ENCODE results near the gene APOBEC2. TPM values are rescaled to one million over a fixed set of nuclear protein-coding genes. Genes with fewer than 3 reads are reported as not detected.

Gene APOBEC2
- total and polyA plus RNA-seq, 2 donors from 2014 or later, result not detected

DNA sequence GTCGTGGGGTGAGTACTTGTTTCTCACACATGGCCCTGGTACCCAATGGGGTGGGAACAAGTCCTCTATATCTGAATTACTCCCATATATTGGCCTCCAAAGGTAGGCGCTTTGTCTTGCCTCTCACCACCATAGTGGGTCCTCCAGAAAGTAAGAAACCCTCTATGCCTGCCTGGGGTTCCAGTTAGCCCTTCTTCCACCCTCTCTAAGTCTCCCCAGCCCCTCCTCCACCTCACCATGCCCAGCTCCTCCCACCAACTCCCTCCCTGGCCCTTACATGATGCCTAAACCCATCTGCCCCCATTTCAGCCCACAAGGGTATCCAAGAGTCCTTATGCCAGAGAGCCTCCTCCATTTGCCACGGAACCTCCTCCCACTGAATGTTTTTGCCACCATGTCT is 9.9 kb upstream of the APOBEC2 start:
- Histone ChIP-seq H3K9ac (ENCODE audit: low read length in 3 of 3) (no peak overlapping the region), H3K27me3 (ENCODE audit: control insufficient read depth, insufficient read depth, low read length) (no peaks in the 10 kb centered on the region), H3K9me3 (ENCODE audit: control insufficient read depth in 2 of 3, insufficient read depth in 1 of 3, low read length in 3 of 3) (no peaks in the 10 kb centered on the region), H3K4me1 (ENCODE audit: control insufficient read depth in 2 of 3, insufficient read depth in 2 of 3, low read depth in 1 of 3, low read length in 3 of 3) (peaks cover 0 to 23% (median 12%) of the 10 kb centered on the region in 3 donors), H3K27ac (ENCODE audit: low read depth in 2 of 2, low read length in 2 of 2) (no peak overlapping the region), H3K4me3 (ENCODE audit: low read length in 3 of 3) (no peak overlapping the region), H3K36me3 (ENCODE audit: control insufficient read depth in 2 of 3, insufficient read depth in 3 of 3, low read length in 3 of 3) (no peaks in the 10 kb centered on the region)
- intact Hi-C loops (cut with DNase I), result no loop called here
- FAIRE-seq, result no peak
- TF ChIP-seq, protein P1, sequence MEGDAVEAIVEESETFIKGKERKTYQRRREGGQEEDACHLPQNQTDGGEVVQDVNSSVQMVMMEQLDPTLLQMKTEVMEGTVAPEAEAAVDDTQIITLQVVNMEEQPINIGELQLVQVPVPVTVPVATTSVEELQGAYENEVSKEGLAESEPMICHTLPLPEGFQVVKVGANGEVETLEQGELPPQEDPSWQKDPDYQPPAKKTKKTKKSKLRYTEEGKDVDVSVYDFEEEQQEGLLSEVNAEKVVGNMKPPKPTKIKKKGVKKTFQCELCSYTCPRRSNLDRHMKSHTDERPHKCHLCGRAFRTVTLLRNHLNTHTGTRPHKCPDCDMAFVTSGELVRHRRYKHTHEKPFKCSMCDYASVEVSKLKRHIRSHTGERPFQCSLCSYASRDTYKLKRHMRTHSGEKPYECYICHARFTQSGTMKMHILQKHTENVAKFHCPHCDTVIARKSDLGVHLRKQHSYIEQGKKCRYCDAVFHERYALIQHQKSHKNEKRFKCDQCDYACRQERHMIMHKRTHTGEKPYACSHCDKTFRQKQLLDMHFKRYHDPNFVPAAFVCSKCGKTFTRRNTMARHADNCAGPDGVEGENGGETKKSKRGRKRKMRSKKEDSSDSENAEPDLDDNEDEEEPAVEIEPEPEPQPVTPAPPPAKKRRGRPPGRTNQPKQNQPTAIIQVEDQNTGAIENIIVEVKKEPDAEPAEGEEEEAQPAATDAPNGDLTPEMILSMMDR (IDR thresholded peaks at IDR 0.05; ENCODE audit: borderline replicate concordance, extremely low read depth, insufficient read depth), result no peak
- DNase-seq, result no peak

DNA sequence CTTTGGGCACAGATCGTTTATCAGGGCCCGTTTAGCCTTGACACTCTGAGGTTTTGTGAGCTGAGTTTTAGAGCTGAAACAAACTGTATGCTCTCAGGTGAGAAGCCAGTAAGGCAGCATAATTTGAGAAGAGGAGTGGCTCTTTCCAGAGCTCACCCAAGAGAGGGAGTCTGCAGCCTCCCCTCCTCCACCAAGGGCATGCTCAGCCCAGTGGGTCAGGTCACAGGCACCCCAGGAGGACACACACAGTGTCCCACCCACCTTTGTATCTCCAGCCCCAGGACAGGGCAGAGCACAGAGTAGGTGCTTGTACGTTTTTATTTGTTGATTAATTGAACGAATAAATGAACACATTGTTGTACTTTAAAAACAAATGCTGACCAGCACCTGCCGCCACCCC is 7.3 kb upstream of the APOBEC2 start:
- intact Hi-C loops (cut with DNase I), result no loop called here
- FAIRE-seq (no peak), DNase-seq (no peak)
- H3K36me3 ChIP-seq (ENCODE audit: control insufficient read depth in 2 of 3, insufficient read depth in 3 of 3, low read length in 3 of 3), result no peaks in the 10 kb centered on the region
- no peak overlapping the region for H3K27ac ChIP-seq (ENCODE audit: low read depth in 2 of 2, low read length in 2 of 2)
- H3K27me3 ChIP-seq (ENCODE audit: control insufficient read depth, insufficient read depth, low read length), result no peaks in the 10 kb centered on the region
- TF ChIP-seq, protein P1 (IDR thresholded peaks at IDR 0.05; ENCODE audit: borderline replicate concordance, extremely low read depth, insufficient read depth), result no peak
- no peaks in the 10 kb centered on the region for H3K9me3 ChIP-seq (ENCODE audit: control insufficient read depth in 2 of 3, insufficient read depth in 1 of 3, low read length in 3 of 3)
- H3K4me1 ChIP-seq (ENCODE audit: control insufficient read depth in 2 of 3, insufficient read depth in 2 of 3, low read depth in 1 of 3, low read length in 3 of 3), result peaks cover 0 to 14% (median 8%) of the 10 kb centered on the region in 3 donors
- no peak overlapping the region for H3K4me3 ChIP-seq (ENCODE audit: low read length in 3 of 3)
- no peak overlapping the region for H3K9ac ChIP-seq (ENCODE audit: low read length in 3 of 3)

DNA sequence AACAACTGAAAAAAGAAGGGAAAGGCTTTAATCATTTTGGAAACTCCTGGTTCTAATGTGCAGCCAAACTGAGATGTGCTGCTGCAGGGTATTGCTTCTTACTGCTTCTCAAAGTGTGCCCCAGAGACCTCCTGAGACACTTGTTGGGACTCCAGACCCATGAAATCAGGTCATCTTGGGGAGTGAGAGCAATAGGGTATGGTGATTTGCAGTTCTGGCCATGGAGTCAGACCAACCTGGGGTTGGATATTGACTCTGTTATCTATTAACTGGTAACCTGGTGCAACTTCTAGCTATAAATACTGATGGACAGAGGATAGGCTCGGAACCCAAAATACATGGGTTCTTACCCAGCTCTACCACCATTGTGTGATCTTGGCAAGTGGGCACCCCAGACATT is 6.9 kb upstream of the APOBEC2 start:
- DNase-seq (no peak), FAIRE-seq (no peak)
- TF ChIP-seq, protein P1 (IDR thresholded peaks at IDR 0.05; ENCODE audit: borderline replicate concordance, extremely low read depth, insufficient read depth), result no peak
- no peaks in the 10 kb centered on the region for H3K27me3 ChIP-seq (ENCODE audit: control insufficient read depth, insufficient read depth, low read length)
- H3K9ac ChIP-seq (ENCODE audit: low read length in 3 of 3), result no peak overlapping the region
- H3K36me3 ChIP-seq (ENCODE audit: control insufficient read depth in 2 of 3, insufficient read depth in 3 of 3, low read length in 3 of 3), result no peaks in the 10 kb centered on the region
- no peak overlapping the region for H3K27ac ChIP-seq (ENCODE audit: low read depth in 2 of 2, low read length in 2 of 2)
- H3K4me3 ChIP-seq (ENCODE audit: low read length in 3 of 3), result no peak overlapping the region
- intact Hi-C loops (cut with DNase I), result no loop called here
- H3K4me1 ChIP-seq (ENCODE audit: control insufficient read depth in 2 of 3, insufficient read depth in 2 of 3, low read depth in 1 of 3, low read length in 3 of 3), result peaks cover 0 to 11% (median 8%) of the 10 kb centered on the region in 3 donors
- H3K9me3 ChIP-seq (ENCODE audit: control insufficient read depth in 2 of 3, insufficient read depth in 1 of 3, low read length in 3 of 3), result no peaks in the 10 kb centered on the region

DNA sequence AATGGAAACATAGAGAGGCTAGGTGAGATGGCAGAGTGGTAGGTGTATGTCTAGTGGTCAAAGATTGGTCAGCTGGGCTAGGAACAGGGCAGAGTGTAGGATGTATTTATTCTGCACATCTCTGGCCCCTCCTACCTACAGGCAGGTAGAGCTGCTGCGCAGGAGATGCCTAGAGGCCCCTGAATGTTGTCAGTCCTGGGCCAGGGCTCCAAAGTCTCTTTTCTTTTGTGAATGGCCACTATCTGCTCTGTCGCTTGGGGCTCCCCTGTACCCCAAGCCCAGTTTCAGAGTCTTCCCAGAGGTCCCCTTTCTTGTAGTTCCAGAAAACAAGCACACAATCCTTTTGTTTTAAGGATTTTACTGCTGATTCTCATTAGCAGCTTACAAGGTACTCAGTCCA is 5.7 kb upstream of the APOBEC2 start:
- Histone ChIP-seq H3K27me3 (ENCODE audit: control insufficient read depth, insufficient read depth, low read length) (no peaks in the 10 kb centered on the region), H3K27ac (ENCODE audit: low read depth in 2 of 2, low read length in 2 of 2) (no peak overlapping the region), H3K4me3 (ENCODE audit: low read length in 3 of 3) (no peak overlapping the region), H3K36me3 (ENCODE audit: control insufficient read depth in 2 of 3, insufficient read depth in 3 of 3, low read length in 3 of 3) (no peaks in the 10 kb centered on the region), H3K9me3 (ENCODE audit: control insufficient read depth in 2 of 3, insufficient read depth in 1 of 3, low read length in 3 of 3) (no peaks in the 10 kb centered on the region), H3K9ac (ENCODE audit: low read length in 3 of 3) (no peak overlapping the region), H3K4me1 (ENCODE audit: control insufficient read depth in 2 of 3, insufficient read depth in 2 of 3, low read depth in 1 of 3, low read length in 3 of 3) (peaks cover 0 to 11% (median 8%) of the 10 kb centered on the region in 3 donors)
- DNase-seq, result no peak
- intact Hi-C loops (cut with DNase I), result no loop called here
- FAIRE-seq, result no peak
- TF ChIP-seq, protein P1 (IDR thresholded peaks at IDR 0.05; ENCODE audit: borderline replicate concordance, extremely low read depth, insufficient read depth), result no peak

All from kidney (tissue), 14 donors.